ENCODE measurements around the gene ANTKMT. TPM values are rescaled to one million over a fixed set of nuclear protein-coding genes. Genes with fewer than 3 reads are reported as not detected.
A peak's percentile ranks its signal among the peaks of the same experiment; 100 is the strongest.

ANTKMT gene
- total RNA-seq, 1 experiment from 2014 or later, result 55.0 TPM

DNA sequence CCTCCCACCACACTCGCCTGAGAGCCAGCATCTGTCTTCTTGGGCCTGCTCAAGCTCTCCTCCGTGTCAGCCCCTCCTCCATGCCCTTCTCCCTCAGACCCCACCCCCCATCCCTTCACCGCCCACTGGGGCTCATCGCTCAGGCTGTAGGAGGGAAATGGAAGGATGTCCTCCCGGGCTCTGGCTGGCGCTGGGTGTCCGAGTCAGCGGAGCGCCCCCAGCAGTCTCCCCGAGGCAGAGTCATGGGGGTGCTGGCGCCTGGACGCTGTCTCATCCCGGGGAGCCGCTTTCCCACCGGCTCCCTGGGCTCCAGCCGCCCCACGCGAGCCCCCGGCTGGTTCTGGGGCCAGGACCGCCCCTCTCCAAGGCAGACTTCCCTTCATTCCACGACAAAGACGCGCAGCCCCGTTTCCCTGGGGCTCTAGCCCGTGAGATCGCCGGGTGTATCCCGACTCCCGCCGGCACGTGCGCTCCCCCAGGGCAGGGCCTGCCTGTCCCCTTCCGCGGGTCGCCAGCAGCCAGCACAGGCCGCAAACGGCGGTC lies 428 bp upstream of the ANTKMT start:
- Histone ChIP-seq H3K27me3 (ENCODE audit: insufficient read depth, low read depth) (no peaks in the 10 kb centered on the region), H3F3A (ENCODE audit: insufficient read depth, low read depth) (peaks cover 36% of the 10 kb centered on the region), H3K4me3 (peak overlapping the region; percentile 98), H3K9me3 (ENCODE audit: insufficient read depth, low read depth) (no peaks in the 10 kb centered on the region), H3K4me1 (replicated peaks; ENCODE audit: insufficient read depth) (peaks cover 35% of the 10 kb centered on the region), H3K79me2 (ENCODE audit: low read depth) (peaks cover 8% of the 10 kb centered on the region), H3K4me2 (peak overlapping the region; percentile 94), H3K9me2 (ENCODE audit: insufficient read depth) (no peaks in the 10 kb centered on the region), H3K36me3 (ENCODE audit: low read depth) (no peaks in the 10 kb centered on the region), H3K27ac (peak overlapping the region; percentile 55), H4K20me1 (ENCODE audit: insufficient read depth) (peaks cover 12% of the 10 kb centered on the region; the same call in 1 of the 2 replicates), H2AFZ (peak overlapping the region; percentile 75)
- intact Hi-C loops (cut with micrococcal nuclease; ENCODE audit: unreplicated experiment), result loop anchor here (2.0 kb wide), 1 partner anchor 64 kb away; no protein-coding TSS in a partner anchor
- POLR2A ChIA-PET (ENCODE audit: unreplicated experiment), result interaction anchor here (0.5 to 1.0 kb wide), 5 partner anchors 8 to 154 kb away, joined by 4 to 9 read pairs (median 5); partner anchors contain the start of genes CIAO3 and METTL26
- CTCF ChIA-PET, result interaction anchor here (0.5 to 0.6 kb wide), 3 partner anchors 40 to 350 kb away, joined by 3 to 11 read pairs (median 4); partner anchors contain the start of genes MRPL28 and STUB1
- no peak for TF ChIP-seq EZH2 (IDR thresholded peaks at IDR 0.05; ENCODE audit: low read depth)
- TF ChIP-seq, protein P1, sequence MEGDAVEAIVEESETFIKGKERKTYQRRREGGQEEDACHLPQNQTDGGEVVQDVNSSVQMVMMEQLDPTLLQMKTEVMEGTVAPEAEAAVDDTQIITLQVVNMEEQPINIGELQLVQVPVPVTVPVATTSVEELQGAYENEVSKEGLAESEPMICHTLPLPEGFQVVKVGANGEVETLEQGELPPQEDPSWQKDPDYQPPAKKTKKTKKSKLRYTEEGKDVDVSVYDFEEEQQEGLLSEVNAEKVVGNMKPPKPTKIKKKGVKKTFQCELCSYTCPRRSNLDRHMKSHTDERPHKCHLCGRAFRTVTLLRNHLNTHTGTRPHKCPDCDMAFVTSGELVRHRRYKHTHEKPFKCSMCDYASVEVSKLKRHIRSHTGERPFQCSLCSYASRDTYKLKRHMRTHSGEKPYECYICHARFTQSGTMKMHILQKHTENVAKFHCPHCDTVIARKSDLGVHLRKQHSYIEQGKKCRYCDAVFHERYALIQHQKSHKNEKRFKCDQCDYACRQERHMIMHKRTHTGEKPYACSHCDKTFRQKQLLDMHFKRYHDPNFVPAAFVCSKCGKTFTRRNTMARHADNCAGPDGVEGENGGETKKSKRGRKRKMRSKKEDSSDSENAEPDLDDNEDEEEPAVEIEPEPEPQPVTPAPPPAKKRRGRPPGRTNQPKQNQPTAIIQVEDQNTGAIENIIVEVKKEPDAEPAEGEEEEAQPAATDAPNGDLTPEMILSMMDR (conservative IDR thresholded peaks at IDR 0.05), result peak; percentile 20; the same call in 1 of the 2 replicates
- BruUV-seq (replicated peaks), result TSS peak; percentile 36
- peak in 1 of 2 experiments; percentile 55 for DNase-seq

DNA sequence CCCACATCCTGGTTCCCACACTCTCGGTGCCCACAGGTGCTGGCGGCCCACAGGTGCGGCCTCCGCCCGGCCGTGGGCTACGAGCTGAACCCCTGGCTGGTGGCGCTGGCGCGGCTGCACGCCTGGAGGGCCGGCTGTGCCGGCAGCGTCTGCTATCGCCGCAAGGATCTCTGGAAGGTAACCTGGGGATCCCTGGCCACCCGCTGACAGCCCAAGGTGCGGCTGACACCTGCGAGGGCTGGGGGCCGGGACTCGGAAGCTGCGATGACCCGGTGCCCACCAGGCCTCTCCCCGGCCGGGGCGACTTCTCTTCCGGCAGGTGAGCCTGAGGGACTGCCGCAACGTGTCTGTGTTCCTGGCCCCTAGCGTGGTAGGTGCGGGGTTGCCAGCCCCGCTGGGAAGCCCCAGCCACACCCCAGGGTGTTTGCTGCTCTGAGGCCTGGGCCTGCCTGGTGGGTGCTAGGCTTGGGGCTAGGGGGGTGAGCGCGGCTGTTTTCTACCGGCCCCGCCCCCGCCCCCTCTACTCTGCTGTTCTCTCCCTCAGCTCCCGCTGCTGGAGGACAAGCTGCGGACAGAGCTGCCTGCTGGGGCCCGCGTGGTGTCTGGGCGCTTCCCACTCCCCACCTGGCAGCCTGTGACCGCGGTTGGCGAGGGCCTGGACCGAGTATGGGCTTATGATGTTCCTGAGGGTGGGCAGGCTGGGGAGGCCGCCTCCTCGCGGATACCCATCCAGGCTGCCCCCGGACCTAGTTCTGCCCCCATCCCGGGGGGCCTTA lies 1.0 kb downstream of the ANTKMT start:
- ChIA-PET POLR2A (ENCODE audit: unreplicated experiment) (interaction anchor here (0.6 to 1.0 kb wide), 4 partner anchors 39 to 66 kb away, joined by 3 to 6 read pairs (median 3); partner anchors contain the start of genes CHTF18 and RPUSD1), CTCF (interaction anchor here (0.5 to 0.6 kb wide), 2 partner anchors 235 to 332 kb away, joined by 3 to 7 read pairs; no protein-coding TSS in a partner anchor)
- Histone ChIP-seq H3K36me3 (ENCODE audit: low read depth) (no peaks in the 10 kb centered on the region), H3K4me2 (peak overlapping the region; percentile 94), H3K4me3 (peak overlapping the region; percentile 98; the same call in 1 of the 2 replicates), H3K4me1 (replicated peaks; ENCODE audit: insufficient read depth) (peaks cover 25% of the 10 kb centered on the region), H3K27ac (no peak overlapping the region), H3K79me2 (ENCODE audit: low read depth) (peaks cover 4% of the 10 kb centered on the region; the same call in 1 of the 2 replicates), H3F3A (ENCODE audit: insufficient read depth, low read depth) (peaks cover 42% of the 10 kb centered on the region), H3K27me3 (ENCODE audit: insufficient read depth, low read depth) (no peaks in the 10 kb centered on the region), H3K9me2 (ENCODE audit: insufficient read depth) (no peaks in the 10 kb centered on the region), H3K9me3 (ENCODE audit: insufficient read depth, low read depth) (no peaks in the 10 kb centered on the region), H2AFZ (no peak overlapping the region), H4K20me1 (ENCODE audit: insufficient read depth) (peaks cover 10% of the 10 kb centered on the region; the same call in 1 of the 2 replicates)
- TF ChIP-seq, protein P1 (conservative IDR thresholded peaks at IDR 0.05), result no peak
- TF ChIP-seq EZH2 (IDR thresholded peaks at IDR 0.05; ENCODE audit: low read depth), result no peak
- no TSS peak for BruUV-seq (replicated peaks)
- no peak for DNase-seq
- intact Hi-C loops (cut with micrococcal nuclease; ENCODE audit: unreplicated experiment), result loop anchor here (2.0 kb wide), 1 partner anchor 63 kb away; no protein-coding TSS in a partner anchor

DNA sequence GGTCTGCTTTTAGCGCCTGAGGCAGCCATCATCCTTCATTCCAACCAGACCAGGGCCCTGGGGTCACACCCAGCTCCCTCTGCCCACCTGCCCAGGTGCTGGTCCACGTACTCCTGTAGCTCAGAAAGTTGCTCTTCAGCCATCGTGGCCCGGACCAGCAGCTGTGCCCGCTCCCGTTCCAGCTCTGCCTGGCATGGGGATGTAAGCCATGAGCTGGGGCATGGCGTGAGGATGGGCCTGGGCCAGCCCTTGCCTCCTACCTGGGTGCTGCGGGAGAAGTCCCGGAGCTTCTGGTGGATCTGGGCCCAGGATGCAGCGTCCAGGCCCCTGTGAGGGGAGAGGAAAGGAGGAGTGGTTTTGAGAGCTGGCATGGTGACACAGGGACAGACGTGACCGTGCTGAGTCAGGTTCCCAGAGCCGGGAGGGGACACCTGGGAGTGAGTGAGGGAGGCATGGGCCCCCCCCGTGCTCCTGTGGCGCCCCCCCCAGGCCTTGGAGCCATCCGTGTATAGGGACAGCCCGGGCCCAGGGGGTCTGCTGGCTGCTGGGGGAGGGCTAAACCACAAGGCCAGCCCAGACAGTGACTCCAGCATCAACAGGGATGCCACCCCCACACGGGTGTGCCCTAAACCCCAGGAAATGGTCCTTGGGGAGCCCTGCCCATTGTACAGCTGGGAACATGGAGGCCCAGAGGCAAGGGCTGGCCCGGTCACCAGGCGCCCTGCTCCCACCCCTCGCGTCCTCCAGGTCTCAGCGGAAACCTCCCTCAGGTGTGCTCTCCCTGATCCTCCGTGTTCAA lies 2.1 kb downstream of the ANTKMT start:
- CTCF ChIA-PET, result no interaction called here
- no peak overlapping the region for H3K4me3 ChIP-seq
- no peak for DNase-seq
- H3F3A ChIP-seq (ENCODE audit: insufficient read depth, low read depth), result peaks cover 42% of the 10 kb centered on the region
- peaks cover 4% of the 10 kb centered on the region; the same call in 1 of the 2 replicates for H3K79me2 ChIP-seq (ENCODE audit: low read depth)
- intact Hi-C loops (cut with micrococcal nuclease; ENCODE audit: unreplicated experiment), result no loop called here
- H3K27ac ChIP-seq, result no peak overlapping the region
- H3K4me2 ChIP-seq, result no peak overlapping the region
- no peaks in the 10 kb centered on the region for H3K36me3 ChIP-seq (ENCODE audit: low read depth)
- H3K9me2 ChIP-seq (ENCODE audit: insufficient read depth), result no peaks in the 10 kb centered on the region
- peaks cover 10% of the 10 kb centered on the region; the same call in 1 of the 2 replicates for H4K20me1 ChIP-seq (ENCODE audit: insufficient read depth)
- TF ChIP-seq EZH2 (IDR thresholded peaks at IDR 0.05; ENCODE audit: low read depth), result no peak
- TF ChIP-seq, protein P1 (conservative IDR thresholded peaks at IDR 0.05), result no peak
- H3K9me3 ChIP-seq (ENCODE audit: insufficient read depth, low read depth), result no peaks in the 10 kb centered on the region
- no peaks in the 10 kb centered on the region for H3K27me3 ChIP-seq (ENCODE audit: insufficient read depth, low read depth)
- POLR2A ChIA-PET (ENCODE audit: unreplicated experiment), result interaction anchor here (0.7 kb wide), 1 partner anchor 60 kb away, joined by 3 read pairs; no protein-coding TSS in a partner anchor
- H2AFZ ChIP-seq, result no peak overlapping the region
- H3K4me1 ChIP-seq (replicated peaks; ENCODE audit: insufficient read depth), result peaks cover 25% of the 10 kb centered on the region
- TSS peak; percentile 29 for BruUV-seq (replicated peaks)

Data from PC-9 (cell line).